ENCODE data around the gene ADAMTSL3. TPM values are rescaled to one million over a fixed set of nuclear protein-coding genes. Genes with fewer than 3 reads are reported as not detected.

The ADAMTSL3 gene
- total and polyA plus RNA-seq, 7 experiments from 2014 or later: not detected

DNA sequence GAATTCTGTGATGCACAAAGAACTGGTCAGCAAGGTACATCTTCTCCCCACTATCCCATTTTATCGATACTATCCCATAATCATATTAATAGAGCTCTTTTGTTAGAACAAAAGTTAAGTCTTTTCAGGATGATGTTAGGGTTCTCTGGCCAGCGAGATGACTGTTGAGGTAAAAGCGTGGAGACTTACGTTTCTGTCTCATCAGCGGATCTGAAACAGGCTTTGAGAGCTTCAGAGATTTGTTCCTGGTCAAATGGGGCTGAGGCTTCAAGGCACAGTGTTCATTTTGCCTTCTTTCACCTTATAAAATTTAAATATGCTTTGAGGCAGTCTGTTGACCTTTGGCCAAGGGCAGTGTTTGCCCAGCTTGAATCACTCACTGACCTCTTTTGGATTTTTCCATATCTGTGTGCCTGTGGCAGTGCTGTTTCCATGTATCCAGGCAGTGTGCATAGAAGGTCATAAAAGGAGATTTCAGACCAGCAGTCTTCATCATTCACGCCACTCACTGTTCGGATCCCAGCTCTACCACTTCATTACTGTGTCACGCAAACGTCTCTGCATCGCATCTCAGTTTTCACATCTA lies 3.1 kb downstream of the ADAMTSL3 start:
- Mint-ChIP-seq H3K36me3 (peaks cover 0 to 4% (median 0%) of the 10 kb centered on the region in 5 donors), H3K27ac (no peak overlapping the region), H3K4me3 (no peak overlapping the region), H3K27me3 (peaks cover 24 to 42% (median 32%) of the 10 kb centered on the region in 5 donors), H3K9me3 (peaks cover 0 to 19% (median 0%) of the 10 kb centered on the region in 11 donors), H3K4me1 (no peaks in the 10 kb centered on the region)
- H3K9me3 ChIP-seq (ENCODE audit: control insufficient read depth in 2 of 3, low read length in 3 of 3): no peaks in the 10 kb centered on the region
- no peak overlapping the region for H3K4me3 ChIP-seq (ENCODE audit: low read length)
- ATAC-seq (no peak), DNase-seq (no peak)
- H3K4me1 ChIP-seq (ENCODE audit: control insufficient read depth in 2 of 2, insufficient read depth in 2 of 2, low read length in 2 of 2): no peaks in the 10 kb centered on the region
- no peaks in the 10 kb centered on the region for H3K36me3 ChIP-seq (ENCODE audit: control insufficient read depth in 2 of 3, insufficient read depth in 3 of 3, low read length in 3 of 3)
- H3K27me3 ChIP-seq (ENCODE audit: control insufficient read depth in 2 of 2, insufficient read depth in 2 of 2, low read length in 2 of 2): no peaks in the 10 kb centered on the region
- intact Hi-C loops (cut with micrococcal nuclease): no loop called here
- ChIA-PET POLR2A (no interaction called here), CTCF (no interaction called here)
- H3K27ac ChIP-seq (ENCODE audit: low read depth, low read length): no peak overlapping the region

DNA sequence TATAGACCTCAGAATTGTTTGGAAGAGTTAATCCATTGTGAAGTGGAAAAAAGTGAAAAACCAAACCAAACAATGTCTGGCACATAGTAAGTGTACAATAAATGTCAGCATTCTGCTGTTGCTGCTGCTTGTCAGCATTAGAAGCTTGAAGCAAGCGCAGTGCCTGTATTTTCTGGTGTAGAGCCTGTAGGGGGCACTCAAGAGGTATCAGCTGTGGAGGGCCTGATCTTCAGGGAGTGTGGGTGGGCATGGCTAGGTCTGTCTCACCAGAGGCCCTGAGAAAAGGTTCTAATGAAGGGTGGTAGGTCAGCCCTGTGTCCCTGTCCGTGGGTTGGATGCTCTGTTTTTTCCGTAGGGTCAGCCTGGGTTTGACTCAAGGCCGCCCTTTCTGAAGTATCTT lies 3.6 kb downstream of the ADAMTSL3 start:
- Histone ChIP-seq H3K9me3 (ENCODE audit: control insufficient read depth in 2 of 3, low read length in 3 of 3) (no peaks in the 10 kb centered on the region), H3K27ac (ENCODE audit: low read depth, low read length) (no peak overlapping the region), H3K27me3 (ENCODE audit: control insufficient read depth in 2 of 2, insufficient read depth in 2 of 2, low read length in 2 of 2) (no peaks in the 10 kb centered on the region), H3K36me3 (ENCODE audit: control insufficient read depth in 2 of 3, insufficient read depth in 3 of 3, low read length in 3 of 3) (no peaks in the 10 kb centered on the region), H3K4me1 (ENCODE audit: control insufficient read depth in 2 of 2, insufficient read depth in 2 of 2, low read length in 2 of 2) (no peaks in the 10 kb centered on the region), H3K4me3 (ENCODE audit: low read length) (no peak overlapping the region)
- Mint-ChIP-seq H3K27me3 (peaks cover 20 to 37% (median 27%) of the 10 kb centered on the region in 5 donors), H3K27ac (no peak overlapping the region), H3K36me3 (peaks cover 0 to 3% (median 0%) of the 10 kb centered on the region in 5 donors), H3K9me3 (peaks cover 0 to 17% (median 0%) of the 10 kb centered on the region in 11 donors), H3K4me3 (no peak overlapping the region), H3K4me1 (no peaks in the 10 kb centered on the region)
- ChIA-PET POLR2A (no interaction called here), CTCF (no interaction called here)
- ATAC-seq (no peak), DNase-seq (no peak)
- intact Hi-C loops (cut with micrococcal nuclease): no loop called here

DNA sequence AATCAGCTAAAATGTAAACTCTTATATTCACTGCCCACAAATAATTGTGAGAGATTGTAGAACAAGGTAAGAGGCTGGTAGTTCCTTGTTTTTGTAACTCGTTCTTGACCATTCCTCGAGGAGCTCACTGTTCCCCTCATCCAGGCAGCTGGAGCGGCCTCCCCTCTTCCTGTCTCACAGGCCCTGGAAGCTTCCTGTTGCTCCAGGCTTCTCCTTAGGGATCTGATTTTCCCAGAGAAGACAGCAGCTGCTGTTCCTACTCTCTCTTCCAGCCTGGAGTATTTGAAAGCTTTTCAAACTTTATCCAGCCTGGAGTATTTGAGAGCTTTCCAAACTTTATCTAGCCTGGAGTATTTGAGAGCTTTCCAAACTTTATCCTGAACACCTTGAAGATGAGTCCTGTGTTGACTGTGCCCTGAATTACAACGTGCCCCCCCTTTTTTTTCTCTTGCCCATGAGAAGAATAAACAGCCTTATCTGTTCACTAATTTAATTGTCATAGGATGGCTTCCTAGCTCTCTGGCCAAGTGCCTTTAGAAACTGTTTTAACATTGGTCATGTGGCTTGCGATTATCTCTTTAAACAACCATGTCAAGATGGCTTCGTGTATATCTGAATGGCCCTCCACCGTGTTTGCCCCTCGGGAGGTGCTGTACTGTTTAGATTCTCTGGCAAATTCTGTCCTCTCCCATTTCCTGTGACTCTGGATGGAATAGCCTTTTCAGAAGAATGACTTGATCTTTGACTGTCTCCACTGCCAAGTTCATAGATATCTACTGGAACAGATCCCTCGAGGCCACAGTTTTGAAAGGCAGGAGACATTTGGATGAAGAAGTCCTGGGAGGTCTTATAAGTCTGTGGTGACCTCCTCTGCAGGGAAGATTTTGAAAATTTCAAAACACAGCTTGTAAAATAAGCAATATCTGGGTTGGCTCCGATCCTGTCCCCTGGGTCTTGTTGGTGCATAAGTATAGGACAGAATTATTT lies 4.8 kb downstream of the ADAMTSL3 start:
- no peak for ATAC-seq
- Mint-ChIP-seq H3K4me3 (no peak overlapping the region), H3K27ac (no peak overlapping the region), H3K4me1 (no peaks in the 10 kb centered on the region), H3K27me3 (peaks cover 17 to 30% (median 20%) of the 10 kb centered on the region in 5 donors), H3K9me3 (peaks cover 0 to 19% (median 2%) of the 10 kb centered on the region in 11 donors), H3K36me3 (peaks cover 0 to 3% (median 0%) of the 10 kb centered on the region in 5 donors)
- DNase-seq: no peak
- Histone ChIP-seq H3K36me3 (ENCODE audit: control insufficient read depth in 2 of 3, insufficient read depth in 3 of 3, low read length in 3 of 3) (no peaks in the 10 kb centered on the region), H3K27me3 (ENCODE audit: control insufficient read depth in 2 of 2, insufficient read depth in 2 of 2, low read length in 2 of 2) (no peaks in the 10 kb centered on the region), H3K4me1 (ENCODE audit: control insufficient read depth in 2 of 2, insufficient read depth in 2 of 2, low read length in 2 of 2) (no peaks in the 10 kb centered on the region), H3K4me3 (ENCODE audit: low read length) (no peak overlapping the region), H3K9me3 (ENCODE audit: control insufficient read depth in 2 of 3, low read length in 3 of 3) (peaks cover 0 to 3% (median 0%) of the 10 kb centered on the region in 3 experiments), H3K27ac (ENCODE audit: low read depth, low read length) (no peak overlapping the region)
- CTCF ChIA-PET: no interaction called here
- POLR2A ChIA-PET: no interaction called here
- intact Hi-C loops (cut with micrococcal nuclease): no loop called here

DNA sequence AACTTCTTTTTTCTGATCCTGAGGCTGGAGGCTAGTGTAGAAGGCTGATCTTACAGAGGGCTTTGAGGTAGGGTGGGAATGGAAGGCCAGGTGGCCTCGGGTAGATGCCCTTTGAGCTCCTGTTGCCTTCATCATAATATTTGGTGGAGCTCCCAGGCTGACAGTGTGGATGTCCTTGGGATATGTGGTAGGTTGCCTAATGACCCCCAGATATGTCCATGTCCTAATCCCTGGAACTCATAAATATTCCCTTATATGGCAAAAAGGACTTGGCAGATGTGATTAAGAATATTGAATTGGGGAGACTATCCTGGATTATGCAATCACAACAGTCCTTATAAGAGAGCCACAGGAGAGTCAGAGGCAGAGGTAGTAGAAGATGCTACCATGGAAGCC lies 5.5 kb downstream of the ADAMTSL3 start:
- ATAC-seq (no peak), DNase-seq (no peak)
- Mint-ChIP-seq H3K27ac (no peak overlapping the region), H3K36me3 (peaks cover 0 to 3% (median 0%) of the 10 kb centered on the region in 5 donors), H3K4me1 (no peaks in the 10 kb centered on the region), H3K27me3 (peaks cover 16 to 32% (median 22%) of the 10 kb centered on the region in 5 donors), H3K9me3 (peaks cover 0 to 19% (median 3%) of the 10 kb centered on the region in 11 donors), H3K4me3 (no peak overlapping the region)
- Histone ChIP-seq H3K27ac (ENCODE audit: low read depth, low read length) (no peak overlapping the region), H3K27me3 (ENCODE audit: control insufficient read depth in 2 of 2, insufficient read depth in 2 of 2, low read length in 2 of 2) (no peaks in the 10 kb centered on the region), H3K9me3 (ENCODE audit: control insufficient read depth in 2 of 3, low read length in 3 of 3) (peaks cover 0 to 3% (median 0%) of the 10 kb centered on the region in 3 experiments), H3K4me3 (ENCODE audit: low read length) (no peak overlapping the region), H3K36me3 (ENCODE audit: control insufficient read depth in 2 of 3, insufficient read depth in 3 of 3, low read length in 3 of 3) (no peaks in the 10 kb centered on the region), H3K4me1 (ENCODE audit: control insufficient read depth in 2 of 2, insufficient read depth in 2 of 2, low read length in 2 of 2) (no peaks in the 10 kb centered on the region)
- intact Hi-C loops (cut with micrococcal nuclease): no loop called here
- ChIA-PET CTCF (no interaction called here), POLR2A (no interaction called here)

DNA sequence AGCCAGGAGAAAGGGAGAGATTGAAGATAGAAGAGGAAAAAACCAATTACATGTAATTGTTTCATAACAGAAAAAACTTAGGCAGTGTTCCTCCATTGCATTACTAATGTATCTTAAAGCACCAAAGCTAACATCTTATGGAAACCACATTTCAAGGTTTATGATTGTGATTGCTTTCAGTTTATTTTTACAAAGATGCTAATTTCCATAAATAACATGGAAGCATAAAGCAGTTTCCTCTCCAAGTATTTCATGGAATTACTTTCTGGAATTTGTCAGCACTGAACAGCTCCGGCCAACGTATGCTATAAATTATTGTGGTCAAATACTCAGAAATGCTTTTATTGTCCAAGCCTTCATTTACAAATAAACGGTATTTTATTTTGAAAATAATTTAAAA lies 11.6 kb downstream of the ADAMTSL3 start:
- H3K27ac ChIP-seq (ENCODE audit: low read depth, low read length): no peak overlapping the region
- H3K27me3 ChIP-seq (ENCODE audit: control insufficient read depth in 2 of 2, insufficient read depth in 2 of 2, low read length in 2 of 2): no peaks in the 10 kb centered on the region
- ATAC-seq: no peak
- Mint-ChIP-seq H3K27ac (no peak overlapping the region), H3K4me1 (no peaks in the 10 kb centered on the region), H3K27me3 (peaks cover 0 to 11% (median 3%) of the 10 kb centered on the region in 5 donors), H3K36me3 (no peaks in the 10 kb centered on the region), H3K9me3 (peaks cover 0 to 9% (median 4%) of the 10 kb centered on the region in 11 donors), H3K4me3 (no peak overlapping the region)
- peaks cover 0 to 3% (median 0%) of the 10 kb centered on the region in 3 experiments for H3K9me3 ChIP-seq (ENCODE audit: control insufficient read depth in 2 of 3, low read length in 3 of 3)
- H3K4me1 ChIP-seq (ENCODE audit: control insufficient read depth in 2 of 2, insufficient read depth in 2 of 2, low read length in 2 of 2): no peaks in the 10 kb centered on the region
- DNase-seq: no peak
- H3K36me3 ChIP-seq (ENCODE audit: control insufficient read depth in 2 of 3, insufficient read depth in 3 of 3, low read length in 3 of 3): no peaks in the 10 kb centered on the region
- intact Hi-C loops (cut with micrococcal nuclease): no loop called here
- H3K4me3 ChIP-seq (ENCODE audit: low read length): no peak overlapping the region
- ChIA-PET POLR2A (no interaction called here), CTCF (no interaction called here)

DNA sequence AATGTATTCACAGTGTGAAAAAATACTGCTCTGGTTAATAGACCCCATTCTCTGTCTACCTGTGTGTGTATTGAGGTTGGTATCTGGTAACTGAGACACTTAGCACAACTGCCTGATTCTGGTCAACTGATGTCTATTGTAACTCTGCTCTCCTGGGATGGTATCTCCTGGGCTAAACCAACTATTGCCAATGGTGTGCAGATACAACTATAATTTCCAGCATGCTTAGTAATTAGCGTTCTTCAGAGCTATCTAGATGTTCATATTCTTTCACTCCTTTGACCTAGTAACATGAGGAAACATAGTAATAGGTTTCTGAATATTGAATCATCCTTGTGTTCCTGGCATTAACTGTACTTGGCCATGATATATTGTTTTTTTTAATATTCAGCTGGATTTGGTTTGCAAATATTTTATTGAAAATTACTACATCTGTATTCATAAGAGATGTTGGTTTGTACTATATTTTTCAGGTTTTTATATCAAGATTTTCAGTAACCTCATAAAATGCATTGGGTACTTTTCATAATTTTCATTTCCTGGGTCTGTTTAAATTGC lies 16.8 kb downstream of the ADAMTSL3 start:
- H3K4me3 Mint-ChIP-seq: no peak overlapping the region
- no peak overlapping the region for H3K27ac ChIP-seq (ENCODE audit: low read depth, low read length)
- POLR2A ChIA-PET: no interaction called here
- H3K4me1 ChIP-seq (ENCODE audit: control insufficient read depth in 2 of 2, insufficient read depth in 2 of 2, low read length in 2 of 2): no peaks in the 10 kb centered on the region
- H3K9me3 ChIP-seq (ENCODE audit: control insufficient read depth in 2 of 3, low read length in 3 of 3): no peaks in the 10 kb centered on the region
- H3K27me3 ChIP-seq (ENCODE audit: control insufficient read depth in 2 of 2, insufficient read depth in 2 of 2, low read length in 2 of 2): no peaks in the 10 kb centered on the region
- CTCF ChIA-PET: no interaction called here
- DNase-seq (no peak), ATAC-seq (no peak)
- H3K4me1 Mint-ChIP-seq: no peaks in the 10 kb centered on the region
- no peaks in the 10 kb centered on the region for H3K27me3 Mint-ChIP-seq
- no peak overlapping the region for H3K4me3 ChIP-seq (ENCODE audit: low read length)
- intact Hi-C loops (cut with micrococcal nuclease): no loop called here
- no peaks in the 10 kb centered on the region for H3K36me3 Mint-ChIP-seq
- H3K36me3 ChIP-seq (ENCODE audit: control insufficient read depth in 2 of 3, insufficient read depth in 3 of 3, low read length in 3 of 3): no peaks in the 10 kb centered on the region
- no peak overlapping the region for H3K27ac Mint-ChIP-seq
- H3K9me3 Mint-ChIP-seq: peaks cover 0 to 15% (median 1%) of the 10 kb centered on the region in 11 donors
